ENCODE results near the gene CCDC24.

The CCDC24 gene

DNA sequence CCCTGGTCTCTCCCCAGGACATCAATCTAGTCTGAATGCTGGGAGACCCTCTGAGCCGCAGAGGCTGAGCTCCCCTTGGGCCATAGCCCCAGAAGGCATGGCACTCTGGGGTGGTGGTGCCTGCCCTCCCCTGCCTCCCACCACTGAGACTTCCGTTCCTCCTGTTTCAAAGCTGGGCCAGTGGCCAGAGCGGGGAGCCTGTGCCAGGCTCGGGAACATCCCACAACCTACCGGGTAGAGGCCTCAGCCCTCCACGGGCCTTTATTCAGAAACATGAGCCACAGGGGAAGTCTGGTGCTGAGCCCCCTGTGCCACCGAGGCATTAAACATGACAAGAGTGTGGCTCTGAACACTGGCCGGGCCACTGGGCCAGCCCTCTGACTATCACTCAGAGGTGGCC lies 8.1 kb downstream of the CCDC24 start:
- no peak overlapping the region for H3K4me3 ChIP-seq
- no peak overlapping the region for H3K27ac ChIP-seq
- no peak for DNase-seq (ENCODE audit: low spot score)
- TF ChIP-seq, protein P1, sequence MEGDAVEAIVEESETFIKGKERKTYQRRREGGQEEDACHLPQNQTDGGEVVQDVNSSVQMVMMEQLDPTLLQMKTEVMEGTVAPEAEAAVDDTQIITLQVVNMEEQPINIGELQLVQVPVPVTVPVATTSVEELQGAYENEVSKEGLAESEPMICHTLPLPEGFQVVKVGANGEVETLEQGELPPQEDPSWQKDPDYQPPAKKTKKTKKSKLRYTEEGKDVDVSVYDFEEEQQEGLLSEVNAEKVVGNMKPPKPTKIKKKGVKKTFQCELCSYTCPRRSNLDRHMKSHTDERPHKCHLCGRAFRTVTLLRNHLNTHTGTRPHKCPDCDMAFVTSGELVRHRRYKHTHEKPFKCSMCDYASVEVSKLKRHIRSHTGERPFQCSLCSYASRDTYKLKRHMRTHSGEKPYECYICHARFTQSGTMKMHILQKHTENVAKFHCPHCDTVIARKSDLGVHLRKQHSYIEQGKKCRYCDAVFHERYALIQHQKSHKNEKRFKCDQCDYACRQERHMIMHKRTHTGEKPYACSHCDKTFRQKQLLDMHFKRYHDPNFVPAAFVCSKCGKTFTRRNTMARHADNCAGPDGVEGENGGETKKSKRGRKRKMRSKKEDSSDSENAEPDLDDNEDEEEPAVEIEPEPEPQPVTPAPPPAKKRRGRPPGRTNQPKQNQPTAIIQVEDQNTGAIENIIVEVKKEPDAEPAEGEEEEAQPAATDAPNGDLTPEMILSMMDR (IDR thresholded peaks at IDR 0.05) = no peak

DNA sequence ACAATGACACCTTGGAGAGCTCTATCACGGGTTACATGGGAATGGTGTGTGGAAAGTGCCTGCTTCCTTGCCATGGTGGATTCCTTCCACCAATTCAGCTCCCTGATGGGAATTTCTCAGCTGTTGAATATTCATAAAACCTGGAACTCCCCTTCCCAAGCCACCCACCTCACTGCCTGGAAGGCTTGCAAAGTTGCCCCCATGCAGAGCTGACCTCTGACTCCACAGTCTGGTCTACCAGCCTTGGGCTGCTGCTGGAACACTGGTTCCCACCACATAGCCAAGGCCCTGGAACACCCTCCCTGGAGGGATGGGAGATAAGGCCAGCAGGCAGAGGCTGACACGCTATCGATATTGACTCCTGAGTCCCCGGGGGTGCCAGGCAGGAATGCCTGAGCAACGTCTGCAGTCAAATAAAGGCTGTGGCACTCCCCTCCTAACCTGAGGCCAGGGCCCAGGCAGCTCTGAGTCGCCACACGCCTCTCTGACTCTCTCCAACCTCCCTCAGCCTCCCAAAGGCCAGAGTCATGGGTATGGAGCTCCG lies 8.8 kb downstream of the CCDC24 start:
- TF ChIP-seq, protein P1 (IDR thresholded peaks at IDR 0.05) = no peak

DNA sequence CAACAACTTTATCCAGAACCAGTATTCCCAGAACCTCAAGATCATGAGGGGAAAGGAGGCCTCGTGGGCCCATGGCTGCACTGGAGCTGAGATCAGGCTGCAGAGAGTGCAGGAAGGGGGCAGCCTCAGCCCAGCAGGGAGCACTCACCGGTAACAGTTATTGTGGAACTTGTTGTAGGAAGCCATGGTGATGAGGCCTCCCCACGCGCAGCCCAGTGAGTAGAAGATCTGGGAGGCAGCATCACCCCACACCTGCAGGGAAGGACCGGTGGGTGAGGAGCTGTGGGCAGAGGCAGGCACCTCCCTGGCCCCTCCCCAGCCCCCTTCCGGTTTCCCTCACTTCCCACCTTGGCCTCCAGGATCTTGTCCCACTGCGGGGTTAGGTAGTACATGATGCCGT lies 10.8 kb downstream of the CCDC24 start:
- no peak for DNase-seq (ENCODE audit: low spot score)
- TF ChIP-seq, protein P1 (IDR thresholded peaks at IDR 0.05) = no peak
- no peak overlapping the region for H3K27ac ChIP-seq
- no peak overlapping the region for H3K4me3 ChIP-seq

More for the DNA sequence above, 8.8 kb downstream of the CCDC24 start:
- Histone ChIP-seq H3K27ac (no peak overlapping the region), H3K4me3 (no peak overlapping the region)
- no peak for DNase-seq (ENCODE audit: low spot score)

DNA sequence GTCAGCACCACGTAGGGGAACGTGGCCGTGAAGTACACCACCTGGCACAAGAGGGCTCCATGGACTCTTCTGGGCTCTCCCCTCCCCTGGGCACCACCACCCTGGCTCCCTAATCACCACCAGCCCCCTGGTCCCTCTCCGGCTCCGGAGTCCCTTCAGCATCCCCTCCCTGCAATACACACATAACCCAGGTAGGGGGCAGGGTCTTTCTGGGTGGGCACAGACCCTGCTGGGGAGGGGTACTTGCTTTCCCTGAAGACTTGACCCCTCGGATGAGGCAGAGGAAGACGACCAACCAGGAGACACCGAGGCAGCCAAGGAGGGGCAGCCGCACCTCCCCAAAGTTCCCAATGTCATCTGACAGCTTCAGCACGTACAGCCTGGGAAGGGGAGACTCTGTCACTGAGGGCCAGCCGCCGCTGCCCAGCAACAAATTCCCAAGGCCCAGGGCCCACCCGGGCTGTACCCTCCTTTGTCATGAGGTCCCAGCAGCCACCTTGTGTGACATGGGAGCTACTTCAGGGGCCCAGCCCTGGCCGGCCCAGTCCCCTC lies 11.3 kb downstream of the CCDC24 start:
- TF ChIP-seq, protein P1 (IDR thresholded peaks at IDR 0.05) = no peak
- Histone ChIP-seq H3K4me3 (no peak overlapping the region), H3K27ac (no peak overlapping the region)
- no peak for DNase-seq (ENCODE audit: low spot score)

DNA sequence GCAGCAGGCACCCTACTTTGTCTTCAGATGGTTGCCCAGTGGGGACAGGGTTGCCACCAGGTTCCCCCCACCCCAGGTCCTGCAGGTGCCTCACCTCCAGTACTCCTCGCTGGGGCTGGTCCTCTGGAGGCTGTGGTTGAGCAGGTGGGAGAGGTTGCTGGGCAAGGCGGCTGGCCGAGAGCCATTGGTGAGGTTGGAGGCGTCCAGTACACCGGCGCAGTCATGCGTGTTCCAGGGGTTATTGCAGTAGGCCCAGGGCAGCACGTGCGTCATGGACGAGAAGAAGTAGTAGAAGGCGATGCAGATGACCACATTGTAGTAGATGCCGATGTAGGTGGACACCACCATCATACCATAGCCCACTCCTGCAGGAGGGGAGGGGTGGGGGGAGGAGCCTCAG lies 16.9 kb downstream of the CCDC24 start:
- Histone ChIP-seq H3K4me3 (no peak overlapping the region), H3K27ac (no peak overlapping the region)
- TF ChIP-seq, protein P1 (IDR thresholded peaks at IDR 0.05) = no peak
- no peak for DNase-seq (ENCODE audit: low spot score)

DNA sequence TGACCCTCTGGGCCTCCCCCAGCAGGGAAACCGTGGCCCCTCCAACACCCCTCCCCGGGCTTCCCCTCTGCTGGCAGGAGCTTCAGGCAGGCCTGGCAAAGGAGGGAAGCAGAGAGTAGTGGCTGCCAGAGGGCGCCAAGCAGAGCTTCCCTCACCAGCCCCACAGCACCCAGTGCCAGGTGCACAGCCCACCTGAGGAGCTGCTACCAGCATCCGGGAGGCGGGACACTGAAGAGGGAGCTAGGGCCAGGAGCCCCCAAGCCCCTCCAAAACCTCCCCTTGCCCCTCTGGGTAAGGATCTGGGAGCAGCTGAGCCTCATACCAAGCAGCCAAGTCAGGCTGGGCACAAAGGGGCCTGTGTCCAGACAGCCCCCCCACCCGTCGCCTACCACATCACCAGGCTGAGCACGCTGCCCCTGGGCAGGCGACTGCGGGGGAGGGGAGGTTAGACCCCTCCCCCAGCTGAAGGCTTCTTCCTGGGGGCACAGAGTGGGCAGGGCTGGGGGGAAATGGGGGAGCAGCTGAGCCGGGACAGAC lies 19.6 kb downstream of the CCDC24 start:
- Histone ChIP-seq H3K4me3 (no peak overlapping the region), H3K27ac (no peak overlapping the region)
- no peak for DNase-seq (ENCODE audit: low spot score)

More for the DNA sequence above, 19.6 kb downstream of the CCDC24 start:
- TF ChIP-seq, protein P1 (IDR thresholded peaks at IDR 0.05) = no peak
